DMS153 (cell line): Measurements from ENCODE around the gene FSIP1.

Experiments
- DNase-seq: peaks from one replicate; lab custom pipeline; 2025; lab: John Stamatoyannopoulos, UW

Gene FSIP1

DNA sequence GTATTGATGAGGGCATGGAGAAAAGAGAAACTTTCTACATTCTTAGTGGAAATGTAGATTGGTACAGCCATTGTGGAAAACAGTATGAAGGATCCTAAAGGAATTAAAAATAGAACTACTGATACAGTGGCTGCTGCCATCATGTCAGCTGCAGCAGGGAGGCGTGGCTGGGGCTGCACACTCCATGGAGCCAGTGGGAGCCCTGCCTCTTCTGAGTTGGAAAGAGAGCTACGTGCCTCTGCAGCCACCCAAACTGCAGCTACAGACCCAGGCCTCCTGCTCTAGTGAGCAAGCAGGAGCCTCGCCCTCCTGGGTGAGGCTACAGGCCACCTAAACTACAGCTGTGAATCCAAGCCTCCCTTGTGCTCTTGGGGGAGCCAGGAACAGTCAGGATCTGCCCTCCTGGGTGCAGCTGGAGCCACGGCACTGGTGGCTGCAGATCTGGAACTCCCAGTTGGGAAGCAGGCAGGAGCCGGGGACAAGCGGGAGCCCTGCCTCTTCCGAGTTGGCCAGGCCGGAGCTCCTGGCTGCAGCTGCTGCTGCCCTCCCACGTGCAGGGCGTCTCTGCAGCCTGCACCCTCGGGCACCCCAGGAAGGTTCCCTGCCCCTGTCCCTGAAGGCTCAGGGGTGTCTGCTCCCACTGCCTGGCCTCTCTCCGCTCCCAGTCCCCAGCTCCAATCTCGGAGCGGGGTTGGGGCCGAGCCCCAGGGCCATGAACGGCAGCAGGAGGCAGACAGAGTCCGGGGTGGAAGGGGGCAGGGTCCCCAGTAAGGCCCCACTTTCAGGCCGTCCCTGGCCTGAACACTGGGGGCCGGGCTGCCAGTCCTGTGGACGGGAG lies 137.3 kb downstream of the FSIP1 start:
- DNase-seq = no peak

DNA sequence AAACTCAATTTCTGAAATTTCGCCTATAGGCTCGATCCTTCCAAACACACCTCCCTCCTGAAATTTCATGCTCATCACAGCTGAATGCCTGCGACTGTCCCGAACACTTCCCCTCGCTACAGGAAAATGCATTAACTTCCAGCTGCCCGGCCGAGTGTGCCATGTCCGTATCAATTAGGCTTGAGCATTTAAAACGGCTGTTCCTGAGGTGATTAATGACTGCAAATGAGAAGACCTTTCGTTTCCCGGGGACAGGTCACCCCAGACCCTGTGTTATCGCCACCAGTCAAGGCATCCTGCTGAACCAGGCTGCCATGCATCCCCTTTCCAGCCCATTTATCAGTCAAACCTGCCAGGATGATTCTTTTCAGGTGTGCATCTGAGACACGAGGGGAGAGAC lies 138.5 kb downstream of the FSIP1 start:
- no peak for DNase-seq

DNA sequence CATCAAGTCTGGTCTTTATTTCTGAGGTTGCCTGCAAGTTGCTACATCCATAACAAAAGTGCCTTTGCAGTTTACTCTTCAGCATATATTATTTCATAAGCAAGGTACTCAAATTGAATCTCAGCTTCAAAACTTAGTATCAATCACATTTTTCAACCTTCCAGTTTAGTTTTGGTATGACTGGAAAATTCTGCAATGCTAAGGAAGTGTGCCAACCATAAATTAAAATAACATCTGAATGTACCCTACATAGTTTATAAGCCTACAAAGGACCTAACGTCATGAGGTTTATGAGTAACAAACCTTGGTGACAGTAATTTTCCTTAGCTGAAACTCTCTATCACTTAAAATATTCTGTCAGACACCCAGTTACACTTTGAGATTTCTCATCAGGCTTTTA lies 138.9 kb downstream of the FSIP1 start:
- DNase-seq = no peak

DNA sequence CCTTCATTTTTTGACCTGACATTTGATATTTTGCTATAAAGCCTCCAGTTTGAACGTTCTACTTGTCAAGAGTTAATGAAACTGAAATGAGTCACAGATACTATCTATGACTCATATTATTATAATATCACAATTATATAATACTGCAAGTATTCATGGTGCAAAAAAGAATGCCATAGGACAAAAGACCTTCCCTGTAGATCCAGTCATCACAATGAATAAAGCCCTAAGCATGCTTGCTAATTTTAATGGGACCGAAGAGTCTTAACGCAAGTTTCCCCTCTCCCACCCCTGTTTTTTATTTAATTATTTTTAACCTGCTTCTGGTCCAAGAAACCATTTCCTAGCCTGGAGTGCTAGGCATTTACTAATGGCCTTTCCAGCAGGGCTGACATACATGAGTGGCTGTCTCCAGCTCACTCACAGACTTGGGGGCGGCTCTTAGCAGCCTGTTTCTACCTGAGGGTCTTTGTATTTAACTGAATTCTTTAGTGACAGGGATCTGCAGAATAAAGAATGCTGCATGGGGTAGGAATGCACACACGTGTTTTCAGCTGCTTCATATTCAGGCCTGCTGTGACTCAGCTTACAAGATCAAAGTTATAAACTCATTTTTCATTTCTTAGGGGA lies 140.5 kb downstream of the FSIP1 start:
- no peak for DNase-seq

DNA sequence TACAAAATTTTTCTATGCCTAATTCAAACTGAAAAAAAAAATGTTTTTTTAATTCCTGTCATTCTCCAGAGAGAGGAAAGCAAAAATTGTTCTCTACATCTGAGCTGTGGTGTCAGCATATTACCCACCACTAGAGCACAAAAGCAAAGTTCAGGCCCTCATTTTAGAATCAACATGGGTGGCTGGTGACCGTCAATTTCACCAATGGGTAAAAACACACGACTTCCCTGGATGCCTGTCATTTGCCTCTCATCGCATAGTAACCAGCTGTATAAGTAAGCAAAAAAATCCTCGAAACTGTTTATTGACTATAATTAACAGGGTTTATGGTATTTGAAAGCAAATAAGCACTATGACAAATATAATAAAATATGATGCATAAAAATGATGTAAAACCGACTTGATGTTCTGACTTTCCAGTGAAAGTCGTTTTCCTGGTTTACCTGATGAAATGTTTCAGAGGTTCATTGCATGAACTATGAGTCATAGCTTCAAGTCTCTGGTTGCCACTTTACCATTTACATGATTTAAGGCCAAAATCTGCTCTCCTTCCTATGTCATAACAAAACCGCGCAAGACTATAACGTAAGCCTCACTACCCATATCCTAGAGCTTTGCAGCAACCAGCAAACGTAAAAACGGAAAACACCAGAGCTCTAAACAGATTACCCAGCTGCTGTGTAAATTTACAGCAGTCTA lies 141.3 kb downstream of the FSIP1 start:
- no peak for DNase-seq

DNA sequence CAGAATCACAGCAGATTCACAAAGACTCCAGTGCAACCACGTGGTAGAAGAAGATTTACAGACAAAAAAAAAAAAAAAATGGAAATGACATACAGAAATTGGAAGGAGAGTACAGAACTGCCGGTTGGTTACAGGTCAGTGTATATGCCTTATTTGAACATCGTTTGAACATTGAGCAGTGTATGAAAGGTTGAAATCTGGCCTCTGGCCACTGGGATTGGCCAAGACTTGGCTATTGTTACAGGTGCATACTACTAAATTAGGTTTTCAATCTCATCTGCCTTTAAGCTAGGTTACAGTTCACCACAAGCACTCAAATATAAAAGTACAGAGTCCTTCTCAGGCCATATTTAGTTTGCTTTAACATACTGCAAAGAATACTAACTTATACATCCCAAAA lies 142.0 kb downstream of the FSIP1 start:
- no peak for DNase-seq

DNA sequence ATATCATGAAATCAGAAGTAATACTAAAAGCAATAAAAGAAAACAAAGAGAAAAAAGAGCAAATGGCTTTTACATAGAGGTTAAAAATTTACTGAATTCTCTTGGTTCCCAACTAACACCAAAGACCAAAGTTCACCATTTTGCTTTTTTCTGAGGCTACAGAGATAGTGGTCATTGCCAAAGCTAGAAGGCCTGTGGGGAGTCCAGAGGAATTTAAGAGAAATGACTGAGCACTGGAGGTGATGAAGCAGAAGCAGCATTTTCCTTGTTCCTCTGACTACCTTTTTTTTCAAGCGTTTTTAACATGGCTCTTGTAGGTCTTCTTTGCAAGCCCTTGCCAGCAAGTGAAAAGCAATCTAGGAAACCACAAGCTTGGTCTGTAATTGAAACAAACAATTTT lies 143.6 kb downstream of the FSIP1 start:
- DNase-seq = no peak

DNA sequence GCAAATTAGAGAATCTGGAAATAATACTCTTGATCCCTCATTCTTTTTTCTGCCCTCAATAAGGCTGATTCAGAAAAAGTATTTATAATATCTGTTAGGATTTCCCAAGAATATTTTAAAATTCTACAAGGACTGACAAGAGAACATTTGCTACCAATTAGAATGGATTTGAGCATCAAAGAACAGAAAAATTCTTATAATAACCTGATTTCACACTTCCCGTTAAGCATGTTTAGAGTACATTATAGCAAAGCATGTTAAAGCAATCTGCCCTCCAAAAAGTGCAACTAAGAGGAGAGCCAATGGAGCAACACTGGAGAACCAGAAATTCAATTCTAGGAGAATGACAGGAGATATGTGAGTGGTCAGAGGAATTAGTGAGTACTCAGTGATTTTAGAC lies 144.6 kb downstream of the FSIP1 start:
- no peak for DNase-seq

DNA sequence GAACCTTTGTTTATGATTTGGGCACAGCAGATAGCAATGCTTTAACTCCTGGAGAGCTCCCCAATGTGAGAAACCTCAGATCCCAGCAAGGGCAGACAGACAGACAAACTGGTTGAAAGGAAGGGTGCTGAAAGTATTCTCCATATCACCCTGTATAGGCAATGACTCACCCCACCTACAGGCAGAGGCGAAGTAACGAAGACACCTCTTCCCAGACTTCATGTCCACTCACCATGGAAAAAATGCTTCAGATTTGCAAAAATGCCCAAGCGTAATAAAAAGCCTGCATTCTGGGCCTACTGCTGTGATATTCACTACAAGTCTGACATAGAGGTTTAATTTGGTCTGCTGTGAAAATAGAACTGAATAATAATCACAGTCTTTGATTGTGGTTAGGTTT lies 151.3 kb downstream of the FSIP1 start:
- DNase-seq = no peak

DNA sequence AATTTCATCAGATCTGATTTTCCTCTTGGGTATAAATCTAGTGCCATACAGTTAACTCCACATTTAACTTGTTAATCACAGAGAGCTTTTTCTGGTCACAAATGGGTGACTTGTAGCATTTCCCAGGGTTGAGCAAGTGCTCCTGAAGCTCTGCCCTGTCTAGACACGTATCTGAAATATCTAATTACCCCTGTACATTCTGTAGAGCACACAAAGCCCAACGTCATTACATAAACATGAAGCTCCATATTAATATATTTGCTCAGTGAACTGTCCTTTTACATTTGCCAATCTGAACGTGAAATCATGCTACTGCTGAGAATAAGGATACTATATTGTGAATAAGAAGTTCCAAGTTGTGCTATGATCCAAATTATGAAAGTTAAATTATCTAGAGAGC lies 152.7 kb downstream of the FSIP1 start:
- peak; percentile 2 for DNase-seq

DNA sequence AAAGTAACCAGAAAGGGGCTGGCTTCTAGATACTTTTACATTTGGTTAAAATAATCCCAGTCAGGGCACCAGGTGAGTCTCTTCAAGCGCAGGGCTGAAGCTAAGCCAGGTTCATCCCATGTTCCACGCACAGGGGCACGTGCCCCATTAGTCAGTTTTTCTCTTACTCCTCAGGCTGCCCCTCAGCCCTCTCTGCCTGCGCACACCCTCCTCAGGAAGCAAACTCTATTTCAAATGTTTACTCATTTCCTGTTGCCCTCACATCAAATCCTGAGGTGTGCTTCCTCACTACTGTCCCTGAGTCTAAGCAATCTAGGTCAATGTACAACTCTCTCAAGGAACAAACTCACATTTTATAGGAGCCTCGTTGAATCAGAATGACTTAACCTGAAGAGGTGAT lies 153.3 kb downstream of the FSIP1 start:
- DNase-seq = no peak

DNA sequence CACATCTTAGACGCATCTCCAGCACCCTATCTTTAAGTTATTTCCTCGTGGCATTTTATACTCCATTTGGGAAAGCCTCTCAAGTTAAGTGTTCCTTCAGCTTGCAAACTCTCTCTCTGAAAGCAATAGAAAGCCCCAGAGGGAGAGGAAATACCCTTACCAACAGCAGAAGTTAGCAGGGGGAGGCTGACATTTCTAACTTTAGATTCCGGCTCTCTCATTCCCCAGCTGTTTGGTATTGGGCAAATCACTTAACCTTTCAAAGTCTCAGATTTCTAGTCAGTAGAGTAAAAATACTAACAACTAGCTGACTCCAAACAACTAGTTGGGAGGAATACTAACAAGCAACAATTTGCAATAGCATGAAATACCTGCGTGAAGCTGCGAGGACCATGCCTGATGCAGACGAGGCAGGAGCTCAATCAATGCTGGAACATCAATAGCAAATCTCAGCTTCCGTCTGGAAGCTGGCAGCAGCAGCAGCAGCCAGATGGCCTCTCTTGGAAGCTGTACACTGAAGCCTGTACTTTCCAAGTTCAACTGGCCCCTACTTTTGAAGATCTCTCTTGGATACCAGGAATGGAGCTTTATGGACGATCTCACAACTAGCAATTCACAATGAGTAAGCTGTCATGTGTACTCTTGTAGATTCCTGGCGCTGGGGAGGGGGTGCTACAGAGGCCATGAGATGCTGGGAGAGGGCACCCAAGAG lies 153.9 kb downstream of the FSIP1 start:
- DNase-seq = no peak

DNA sequence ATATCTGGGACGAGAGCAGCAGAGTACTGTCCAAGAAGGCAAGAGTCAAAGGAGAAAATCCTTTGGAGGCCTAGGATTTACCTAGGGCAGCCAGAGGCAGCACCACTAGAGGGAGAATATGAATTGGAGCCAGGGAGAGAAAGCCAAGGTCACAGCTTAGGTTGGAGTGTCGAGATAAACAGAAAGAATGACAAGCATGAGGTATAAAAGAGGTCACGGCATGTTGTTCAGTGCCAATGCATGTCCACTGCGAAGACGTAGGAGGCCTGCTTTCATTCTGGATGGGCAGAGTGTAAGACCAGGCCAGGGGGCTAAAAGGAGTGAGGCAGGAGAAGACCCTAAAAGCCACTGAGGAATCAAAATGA lies 154.5 kb downstream of the FSIP1 start:
- DNase-seq = no peak

DNA sequence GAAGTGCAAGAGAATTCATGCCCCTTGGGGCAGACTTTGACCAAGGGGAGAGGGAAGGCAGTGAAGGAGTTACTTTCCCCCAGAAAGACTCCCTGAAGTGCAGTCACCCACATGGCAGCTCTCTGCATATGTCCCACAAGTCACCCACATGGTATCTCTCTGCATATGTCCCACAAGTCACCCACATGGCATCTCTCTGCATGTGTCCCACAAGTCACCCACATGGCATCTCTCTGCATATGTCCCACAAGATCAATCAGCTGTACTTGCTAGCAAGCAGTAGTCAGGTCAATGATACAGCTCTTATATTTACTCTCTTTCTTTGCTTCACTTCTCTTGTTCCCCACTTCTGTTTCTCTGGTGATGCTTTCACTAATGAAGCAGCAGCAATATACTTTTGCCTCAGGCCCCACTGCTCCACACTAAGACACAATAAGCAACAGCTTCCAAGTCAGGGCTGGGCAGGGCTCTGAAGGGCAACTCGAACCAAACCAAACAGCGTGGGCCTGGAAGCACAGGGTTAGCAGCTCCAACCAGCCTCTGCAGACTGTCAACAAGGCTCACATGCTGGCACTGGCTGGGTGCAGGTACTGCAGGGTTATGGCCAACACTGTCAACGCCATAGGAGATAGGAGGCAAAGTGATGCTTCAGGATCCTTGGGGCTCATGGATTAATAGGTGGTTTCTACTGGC lies 155.0 kb downstream of the FSIP1 start:
- no peak for DNase-seq

DNA sequence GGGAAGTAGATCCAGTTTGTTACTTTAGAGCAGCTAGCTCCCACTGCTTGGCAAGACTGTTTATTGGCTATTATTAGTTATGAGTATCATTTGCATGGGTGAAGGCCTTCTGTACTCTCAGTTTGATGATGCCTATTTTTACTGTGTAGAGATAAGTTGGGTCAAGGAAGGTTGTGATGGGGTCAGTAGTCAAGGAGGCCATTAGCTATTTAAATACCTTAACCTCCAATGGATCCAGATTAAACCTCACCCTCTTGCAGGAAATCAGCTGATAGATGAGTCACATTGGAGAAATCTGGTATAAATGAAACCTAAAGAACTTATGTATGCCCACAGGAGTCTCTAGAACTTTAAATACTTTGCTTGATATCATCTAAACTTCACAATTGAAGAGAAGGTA lies 156.8 kb downstream of the FSIP1 start:
- no peak for DNase-seq

DNA sequence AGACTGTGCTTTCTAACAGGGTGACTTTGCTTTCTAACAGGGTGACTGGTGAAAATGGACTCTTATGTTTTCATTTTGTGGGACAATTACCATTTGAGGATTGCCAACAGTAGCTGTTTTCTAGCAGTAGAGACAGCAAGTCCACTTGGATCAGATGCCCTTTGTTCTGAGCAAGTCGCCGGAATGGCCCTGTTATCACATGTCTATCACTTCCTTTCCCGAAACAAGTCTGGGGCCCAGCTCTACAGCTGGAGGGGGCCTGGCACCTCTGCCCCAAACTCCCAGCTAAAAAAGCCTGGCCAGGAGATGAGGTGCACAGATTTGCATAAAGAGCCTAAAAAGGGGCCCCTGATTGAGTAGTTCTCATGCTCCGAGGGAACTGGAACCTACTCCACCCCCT lies 157.2 kb downstream of the FSIP1 start:
- DNase-seq = no peak

DNA sequence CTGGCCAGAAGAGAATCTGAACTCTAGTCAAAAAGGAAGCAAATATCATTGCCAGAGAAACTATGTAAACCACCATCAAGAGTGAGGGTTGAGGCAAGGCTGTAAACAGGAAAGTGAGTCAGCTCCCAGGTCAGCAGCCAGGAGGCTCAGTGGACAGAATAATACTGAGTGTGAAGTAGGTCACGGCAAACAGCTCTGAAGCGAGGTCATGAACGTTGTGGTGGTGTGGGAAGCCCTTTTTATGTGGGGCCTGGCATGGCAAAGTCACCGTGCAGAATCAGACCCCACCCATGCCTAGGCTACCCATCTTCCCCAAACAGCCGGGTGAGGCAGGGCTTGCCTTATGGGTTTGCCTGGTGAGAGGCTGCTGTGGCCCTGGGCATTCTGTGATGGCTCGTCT lies 157.8 kb downstream of the FSIP1 start:
- DNase-seq = peak; percentile 6

DNA sequence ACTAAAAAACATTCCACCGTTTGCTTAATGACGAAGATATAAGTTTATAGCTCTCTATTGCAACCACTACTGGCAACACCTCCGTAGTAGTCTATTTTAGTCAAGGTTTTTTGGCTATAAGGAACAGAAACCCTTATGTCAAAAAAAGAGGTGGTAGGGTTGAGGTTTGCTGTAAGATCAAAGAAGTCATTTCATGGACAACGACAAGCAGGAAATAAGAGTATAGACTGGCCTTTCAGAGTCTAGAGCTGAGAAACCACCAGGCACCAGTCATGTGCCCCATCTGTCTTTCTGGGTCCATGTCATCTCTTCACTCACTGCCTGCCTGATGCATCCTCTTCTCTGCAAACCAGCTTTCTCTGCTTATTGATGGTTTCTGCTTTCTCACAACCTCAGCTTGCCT lies 159.1 kb downstream of the FSIP1 start:
- no peak for DNase-seq

DNA sequence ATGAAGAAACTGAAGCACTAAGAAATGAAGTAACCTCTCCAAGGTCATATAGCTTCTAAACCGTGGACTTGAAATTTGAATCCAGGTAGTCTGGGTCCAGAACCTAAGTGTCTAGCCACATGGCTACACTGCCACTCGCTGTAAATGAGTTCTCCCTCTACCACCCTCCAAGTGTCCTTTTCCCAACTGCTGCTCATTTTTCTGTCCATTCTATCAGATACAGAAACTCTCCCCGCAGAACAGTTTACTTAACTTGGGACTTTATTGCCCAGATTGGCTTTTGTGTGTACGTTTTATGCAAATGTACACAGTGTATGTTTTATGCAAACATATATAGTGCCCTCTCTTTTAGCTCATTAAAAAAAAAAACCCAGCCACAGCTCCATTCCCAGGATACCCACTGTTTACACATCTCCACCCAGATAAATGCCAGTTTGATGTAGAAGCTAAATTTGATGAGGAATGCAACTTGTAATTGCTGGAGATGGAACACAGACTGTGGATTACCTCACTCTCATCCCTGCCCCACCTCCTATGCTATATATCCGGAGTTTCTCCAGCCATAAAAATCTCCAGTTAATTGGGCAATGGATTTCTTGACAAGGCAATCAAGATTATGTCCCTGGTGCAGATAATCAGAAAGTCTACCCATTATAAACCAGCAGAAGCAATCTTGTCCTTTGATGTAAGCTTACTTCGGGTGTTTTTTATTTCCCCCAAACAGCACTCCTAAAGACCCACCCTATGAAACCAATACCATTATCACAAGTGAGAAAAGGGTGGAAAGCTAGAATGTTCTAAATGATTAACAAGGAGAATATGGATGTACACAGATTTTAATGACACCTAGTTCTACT lies 159.8 kb downstream of the FSIP1 start:
- DNase-seq = peak; percentile 74

DNA sequence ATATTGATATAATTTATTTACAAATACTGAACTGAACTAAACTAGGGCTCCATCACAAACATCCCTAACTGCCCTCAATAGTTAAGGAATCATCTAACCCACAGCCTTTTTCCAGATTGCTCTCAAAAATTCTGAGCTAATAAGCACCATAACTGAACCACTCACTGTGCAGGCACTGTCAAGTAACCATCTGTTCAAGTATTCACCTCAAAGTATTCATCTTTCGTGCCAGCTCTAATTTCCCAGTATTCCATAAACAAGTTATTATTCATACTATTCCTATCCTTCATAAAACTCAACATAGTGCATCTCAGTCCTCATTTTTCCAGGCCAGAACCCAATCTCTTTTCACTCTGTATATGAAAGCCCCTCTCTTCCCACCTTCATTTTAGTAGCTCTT lies 160.7 kb downstream of the FSIP1 start:
- DNase-seq = no peak

DNA sequence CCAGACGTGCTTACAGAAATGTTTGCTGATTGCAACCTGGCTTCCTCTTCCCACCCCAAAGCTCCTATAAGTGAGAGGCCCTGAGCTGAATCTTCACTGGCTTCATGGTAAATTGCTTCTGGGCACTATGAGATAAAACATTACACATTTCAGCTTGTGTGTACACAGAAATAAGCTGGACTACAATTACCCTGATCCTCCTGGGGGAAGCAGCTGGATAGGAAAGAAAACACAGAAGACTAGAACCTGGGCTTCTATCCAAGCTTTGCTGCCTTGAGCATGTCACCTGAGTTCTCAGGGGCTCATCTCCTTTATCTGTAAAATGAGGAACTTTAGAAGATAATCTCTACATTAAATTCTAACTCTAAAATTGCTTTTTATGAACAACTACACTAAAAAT lies 161.4 kb downstream of the FSIP1 start:
- DNase-seq = peak; percentile 5
